Measurements from ENCODE around the gene CPAMD8. TPM values are rescaled to one million over a fixed set of nuclear protein-coding genes. Genes with fewer than 3 reads are reported as not detected.
"Not testable (repeated sequence)": the region's sequence is repeated elsewhere in the genome, so short reads cannot be mapped to it uniquely, and the experiment has no call there.

CPAMD8 gene
- total and polyA plus RNA-seq, 5 donors from 2014 or later: 0.03 to 2.3 (median 0.36) TPM; not detected in 1

DNA sequence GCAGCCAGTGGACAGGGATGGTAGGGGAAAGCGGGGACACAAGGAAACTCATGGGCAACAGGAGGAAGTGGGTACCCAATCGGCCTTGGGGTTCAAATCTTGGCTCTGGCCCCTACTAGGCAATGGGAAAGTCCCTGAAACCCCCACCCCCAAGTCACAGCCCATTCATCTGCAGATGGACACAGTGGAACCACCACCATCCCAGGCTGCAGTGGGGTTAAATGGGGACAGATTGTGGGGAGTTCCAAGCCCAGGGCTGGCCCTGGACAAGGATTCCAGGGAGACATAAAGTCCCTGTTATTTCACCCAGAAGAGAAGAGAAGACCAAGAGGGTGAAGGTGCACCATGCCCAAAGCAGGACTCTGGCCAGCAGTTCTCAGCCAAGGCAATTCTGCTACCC is 48.5 kb downstream of the CPAMD8 start:
- Histone ChIP-seq H3K4me1 (ENCODE audit: control insufficient read depth, insufficient read depth, low read length, poor library complexity, severe bottlenecking) (no peaks in the 10 kb centered on the region), H3K36me3 (ENCODE audit: control insufficient read depth, insufficient read depth, low read length) (no peaks in the 10 kb centered on the region), H3K27me3 (ENCODE audit: control insufficient read depth, insufficient read depth, low read length) (no peaks in the 10 kb centered on the region), H3K4me3 (ENCODE audit: low read depth, low read length) (no peak overlapping the region), H3K27ac (ENCODE audit: insufficient read depth, low read length, poor library complexity, severe bottlenecking) (no peak overlapping the region), H3K9me3 (ENCODE audit: control insufficient read depth in 2 of 2, low read length in 2 of 2) (no peaks in the 10 kb centered on the region)
- DNase-seq (no peak), ATAC-seq (ENCODE audit: low read depth in 2 of 2) (no peak)
- no peaks in the 10 kb centered on the region for H3K36me3 Mint-ChIP-seq
- no peak overlapping the region for H3K4me3 Mint-ChIP-seq
- H3K27ac Mint-ChIP-seq: no peak overlapping the region
- H3K4me1 Mint-ChIP-seq: no peaks in the 10 kb centered on the region
- peaks cover 1 to 10% (median 2%) of the 10 kb centered on the region in 7 donors for H3K9me3 Mint-ChIP-seq
- H3K27me3 Mint-ChIP-seq: peaks cover 6% of the 10 kb centered on the region

DNA sequence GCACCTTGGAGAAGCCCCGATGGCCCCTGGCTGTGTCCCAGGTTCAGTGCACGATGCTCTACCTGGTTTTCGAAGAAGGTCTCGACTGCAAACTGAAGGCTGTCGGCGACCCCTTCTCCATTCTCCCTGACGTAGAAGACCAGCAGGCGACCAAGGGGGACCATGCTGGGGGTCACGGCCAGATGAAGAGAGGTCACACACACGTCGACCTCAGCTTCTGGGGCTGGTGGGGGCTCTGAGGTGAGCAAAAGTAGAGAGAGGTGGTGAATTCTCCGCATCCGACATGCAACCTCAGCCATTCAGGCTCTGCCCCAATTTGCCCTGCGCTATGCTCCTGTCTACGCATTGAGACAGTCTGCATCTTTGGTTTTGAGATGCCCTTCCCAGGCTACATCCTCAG is 49.3 kb downstream of the CPAMD8 start:
- no peaks in the 10 kb centered on the region for H3K27me3 ChIP-seq (ENCODE audit: control insufficient read depth, insufficient read depth, low read length)
- H3K36me3 ChIP-seq (ENCODE audit: control insufficient read depth, insufficient read depth, low read length): no peaks in the 10 kb centered on the region
- DNase-seq: no peak
- H3K27me3 Mint-ChIP-seq: peaks cover 6% of the 10 kb centered on the region
- H3K4me3 Mint-ChIP-seq: no peak overlapping the region
- H3K36me3 Mint-ChIP-seq: no peaks in the 10 kb centered on the region
- H3K4me1 ChIP-seq (ENCODE audit: control insufficient read depth, insufficient read depth, low read length, poor library complexity, severe bottlenecking): no peaks in the 10 kb centered on the region
- H3K27ac Mint-ChIP-seq: no peak overlapping the region
- ATAC-seq (ENCODE audit: low read depth in 2 of 2): no peak
- no peaks in the 10 kb centered on the region for H3K4me1 Mint-ChIP-seq
- H3K27ac ChIP-seq (ENCODE audit: insufficient read depth, low read length, poor library complexity, severe bottlenecking): no peak overlapping the region
- H3K4me3 ChIP-seq (ENCODE audit: low read depth, low read length): no peak overlapping the region
- no peaks in the 10 kb centered on the region for H3K9me3 ChIP-seq (ENCODE audit: control insufficient read depth in 2 of 2, low read length in 2 of 2)
- peaks cover 1 to 10% (median 2%) of the 10 kb centered on the region in 7 donors for H3K9me3 Mint-ChIP-seq

DNA sequence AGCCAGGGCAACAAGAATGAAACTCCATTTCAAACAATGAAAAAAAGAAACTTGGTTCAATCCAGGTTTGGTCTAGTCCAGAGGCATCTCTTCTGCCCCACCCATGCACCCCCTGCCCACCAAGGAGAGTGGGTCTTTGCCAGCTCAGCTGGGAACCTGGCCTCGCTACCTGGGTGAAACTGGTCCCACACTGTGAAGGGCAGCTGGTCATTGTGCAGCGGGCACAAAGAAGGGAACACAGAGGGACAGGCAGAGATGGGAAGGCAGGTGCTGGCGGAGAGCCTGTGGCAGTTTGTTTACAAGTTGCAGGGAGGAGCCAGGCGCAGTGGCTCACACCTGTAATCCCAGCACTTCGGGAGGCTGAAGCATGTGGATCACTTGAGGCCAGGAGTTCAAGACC is 50.2 kb downstream of the CPAMD8 start:
- Histone ChIP-seq H3K36me3 (ENCODE audit: control insufficient read depth, insufficient read depth, low read length) (no peaks in the 10 kb centered on the region), H3K27ac (ENCODE audit: insufficient read depth, low read length, poor library complexity, severe bottlenecking) (no peak overlapping the region), H3K4me3 (ENCODE audit: low read depth, low read length) (no peak overlapping the region), H3K9me3 (ENCODE audit: control insufficient read depth in 2 of 2, low read length in 2 of 2) (no peaks in the 10 kb centered on the region), H3K4me1 (ENCODE audit: control insufficient read depth, insufficient read depth, low read length, poor library complexity, severe bottlenecking) (no peaks in the 10 kb centered on the region), H3K27me3 (ENCODE audit: control insufficient read depth, insufficient read depth, low read length) (no peaks in the 10 kb centered on the region)
- H3K4me3 Mint-ChIP-seq: no peak overlapping the region
- DNase-seq: no peak
- ATAC-seq (ENCODE audit: low read depth in 2 of 2): no peak
- peaks cover 6% of the 10 kb centered on the region for H3K27me3 Mint-ChIP-seq
- no peaks in the 10 kb centered on the region for H3K4me1 Mint-ChIP-seq
- peaks cover 1 to 10% (median 2%) of the 10 kb centered on the region in 7 donors for H3K9me3 Mint-ChIP-seq
- no peaks in the 10 kb centered on the region for H3K36me3 Mint-ChIP-seq
- no peak overlapping the region for H3K27ac Mint-ChIP-seq

DNA sequence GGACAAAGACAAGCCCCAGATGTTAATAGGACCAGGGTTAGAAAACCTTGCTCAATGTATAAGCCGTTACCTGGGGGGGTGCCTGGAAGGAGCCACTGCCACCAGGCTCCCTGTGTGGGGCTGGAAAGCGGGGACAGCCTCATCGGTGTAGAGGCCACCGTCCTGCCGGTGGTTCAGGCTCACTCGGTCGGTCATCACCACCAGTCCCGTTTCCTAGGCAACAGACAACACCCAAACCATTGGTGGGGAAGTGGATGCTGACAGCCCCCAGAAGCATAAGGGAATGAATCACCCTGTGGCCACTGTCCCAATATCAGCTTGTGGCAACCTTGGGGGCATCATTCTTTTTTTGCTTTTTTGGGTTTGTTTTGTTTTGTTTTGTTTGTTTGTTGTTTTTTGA is 55.8 kb downstream of the CPAMD8 start:
- no peak overlapping the region for H3K4me3 Mint-ChIP-seq
- no peak overlapping the region for H3K27ac Mint-ChIP-seq
- H3K27me3 Mint-ChIP-seq: no peaks in the 10 kb centered on the region
- Histone ChIP-seq H3K36me3 (ENCODE audit: control insufficient read depth, insufficient read depth, low read length) (no peaks in the 10 kb centered on the region), H3K9me3 (ENCODE audit: control insufficient read depth in 2 of 2, low read length in 2 of 2) (peaks cover 12 to 15% of the 10 kb centered on the region in 2 experiments), H3K4me3 (ENCODE audit: low read depth, low read length) (no peak overlapping the region), H3K27ac (ENCODE audit: insufficient read depth, low read length, poor library complexity, severe bottlenecking) (no peak overlapping the region), H3K27me3 (ENCODE audit: control insufficient read depth, insufficient read depth, low read length) (no peaks in the 10 kb centered on the region), H3K4me1 (ENCODE audit: control insufficient read depth, insufficient read depth, low read length, poor library complexity, severe bottlenecking) (no peaks in the 10 kb centered on the region)
- no peaks in the 10 kb centered on the region for H3K4me1 Mint-ChIP-seq
- DNase-seq: no peak
- H3K36me3 Mint-ChIP-seq: no peaks in the 10 kb centered on the region
- ATAC-seq (ENCODE audit: low read depth in 2 of 2): no peak
- H3K9me3 Mint-ChIP-seq: peaks cover 0 to 17% (median 7%) of the 10 kb centered on the region in 7 donors

DNA sequence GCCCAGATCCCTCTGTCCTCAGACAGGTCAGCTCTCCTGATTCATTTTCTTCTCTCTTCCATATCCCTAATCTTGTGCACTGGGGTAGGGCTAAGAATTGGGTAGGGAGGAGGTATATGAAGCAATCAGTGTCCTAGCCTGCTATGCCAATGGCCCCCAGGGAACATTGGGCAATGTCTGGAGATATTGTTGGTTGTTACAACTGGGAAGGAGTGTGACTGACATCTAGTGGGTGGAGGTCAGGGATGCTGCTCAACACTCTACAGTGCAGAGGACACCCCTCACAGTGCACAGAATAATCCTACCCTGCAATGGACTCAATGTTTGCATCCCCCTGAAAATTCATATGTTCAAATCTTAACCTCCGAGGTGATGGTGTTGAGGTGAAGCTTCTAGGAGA is 57.5 kb downstream of the CPAMD8 start:
- Mint-ChIP-seq H3K9me3 (peaks cover 0 to 21% (median 7%) of the 10 kb centered on the region in 7 donors), H3K4me3 (no peak overlapping the region), H3K27ac (no peak overlapping the region), H3K36me3 (peaks cover 4% of the 10 kb centered on the region), H3K27me3 (no peaks in the 10 kb centered on the region), H3K4me1 (no peaks in the 10 kb centered on the region)
- Histone ChIP-seq H3K9me3 (ENCODE audit: control insufficient read depth in 2 of 2, low read length in 2 of 2) (peaks cover 12 to 15% of the 10 kb centered on the region in 2 experiments), H3K4me3 (ENCODE audit: low read depth, low read length) (no peak overlapping the region), H3K4me1 (ENCODE audit: control insufficient read depth, insufficient read depth, low read length, poor library complexity, severe bottlenecking) (no peaks in the 10 kb centered on the region), H3K36me3 (ENCODE audit: control insufficient read depth, insufficient read depth, low read length) (no peaks in the 10 kb centered on the region), H3K27ac (ENCODE audit: insufficient read depth, low read length, poor library complexity, severe bottlenecking) (no peak overlapping the region), H3K27me3 (ENCODE audit: control insufficient read depth, insufficient read depth, low read length) (no peaks in the 10 kb centered on the region)
- DNase-seq (no peak), ATAC-seq (ENCODE audit: low read depth in 2 of 2) (no peak)

DNA sequence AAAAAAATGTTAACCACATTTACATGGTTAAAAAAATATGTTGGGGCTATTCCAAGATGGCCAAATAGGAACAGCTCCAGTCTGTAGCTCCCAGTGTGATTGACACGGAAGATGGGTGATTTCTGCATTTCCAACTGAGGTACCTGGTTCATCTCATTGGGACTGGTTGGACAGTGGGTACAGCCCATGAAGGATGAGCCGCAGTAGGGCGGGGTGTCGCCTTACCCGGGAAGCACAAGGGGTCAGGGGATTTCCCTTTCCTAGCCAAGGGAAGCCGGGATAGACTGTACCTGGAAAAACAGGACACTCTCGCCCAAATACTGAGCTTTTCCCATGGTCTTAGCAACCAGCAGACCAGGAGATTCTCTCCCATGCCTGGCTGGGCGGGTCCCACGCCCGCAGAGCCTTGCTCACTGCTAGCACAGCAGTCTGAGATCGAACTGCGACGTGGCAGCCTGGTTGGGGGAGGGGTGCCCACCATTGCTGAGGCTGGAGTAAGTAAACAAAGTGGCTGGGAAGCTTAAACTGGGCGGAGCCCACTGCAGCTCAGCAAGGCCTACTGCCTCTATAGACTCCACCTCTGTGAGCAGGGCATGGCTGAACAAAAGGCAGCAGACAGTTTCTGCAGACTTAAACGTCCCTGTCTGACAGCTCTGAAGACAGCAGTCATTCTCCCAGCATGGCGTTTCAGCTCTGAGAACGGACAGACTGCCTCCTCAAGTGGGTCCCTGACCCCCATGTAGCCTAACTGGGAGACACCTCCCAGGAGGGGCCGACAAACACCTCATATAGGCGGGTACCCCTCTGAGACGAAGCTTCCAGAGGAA is 65.4 kb downstream of the CPAMD8 start:
- H3K4me3 ChIP-seq (ENCODE audit: low read depth, low read length); H3K36me3 ChIP-seq (ENCODE audit: control insufficient read depth, insufficient read depth, low read length); H3K27ac ChIP-seq (ENCODE audit: insufficient read depth, low read length, poor library complexity, severe bottlenecking); H3K9me3 ChIP-seq (ENCODE audit: control insufficient read depth in 2 of 2, low read length in 2 of 2); H3K27ac Mint-ChIP-seq; H3K4me1 ChIP-seq (ENCODE audit: control insufficient read depth, insufficient read depth, low read length, poor library complexity, severe bottlenecking); ATAC-seq (ENCODE audit: low read depth in 2 of 2); H3K4me3 Mint-ChIP-seq; H3K36me3 Mint-ChIP-seq; H3K27me3 ChIP-seq (ENCODE audit: control insufficient read depth, insufficient read depth, low read length); H3K4me1 Mint-ChIP-seq; H3K9me3 Mint-ChIP-seq; DNase-seq: not testable (repeated sequence)
- peaks cover 18% of the 10 kb centered on the region for H3K27me3 Mint-ChIP-seq

DNA sequence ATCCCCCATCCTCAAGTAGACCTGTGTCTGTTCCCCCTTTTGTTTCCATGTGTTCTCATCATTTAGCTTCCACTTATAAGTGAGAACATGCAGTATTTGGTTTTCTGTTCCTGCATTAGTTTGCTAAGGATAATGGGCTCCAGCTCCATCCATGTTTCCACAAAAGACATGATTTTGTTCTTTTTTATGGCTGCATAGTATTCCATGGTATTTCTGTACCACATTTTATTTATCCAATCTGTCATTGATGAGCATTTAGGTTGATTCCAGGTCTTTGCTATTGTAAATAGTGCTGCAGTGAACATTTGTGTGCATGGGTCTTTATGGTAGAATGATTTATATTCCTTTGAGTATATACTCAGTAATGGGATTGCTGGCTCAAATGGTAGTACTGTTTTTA is 68.3 kb downstream of the CPAMD8 start:
- H3K9me3 Mint-ChIP-seq; H3K4me1 ChIP-seq (ENCODE audit: control insufficient read depth, insufficient read depth, low read length, poor library complexity, severe bottlenecking); H3K4me3 Mint-ChIP-seq; H3K4me3 ChIP-seq (ENCODE audit: low read depth, low read length); H3K27me3 ChIP-seq (ENCODE audit: control insufficient read depth, insufficient read depth, low read length); H3K9me3 ChIP-seq (ENCODE audit: control insufficient read depth in 2 of 2, low read length in 2 of 2); DNase-seq; H3K27ac Mint-ChIP-seq; H3K4me1 Mint-ChIP-seq; H3K36me3 ChIP-seq (ENCODE audit: control insufficient read depth, insufficient read depth, low read length); H3K27ac ChIP-seq (ENCODE audit: insufficient read depth, low read length, poor library complexity, severe bottlenecking); H3K36me3 Mint-ChIP-seq; ATAC-seq (ENCODE audit: low read depth in 2 of 2): not testable (repeated sequence)
- H3K27me3 Mint-ChIP-seq: peaks cover 22% of the 10 kb centered on the region

DNA sequence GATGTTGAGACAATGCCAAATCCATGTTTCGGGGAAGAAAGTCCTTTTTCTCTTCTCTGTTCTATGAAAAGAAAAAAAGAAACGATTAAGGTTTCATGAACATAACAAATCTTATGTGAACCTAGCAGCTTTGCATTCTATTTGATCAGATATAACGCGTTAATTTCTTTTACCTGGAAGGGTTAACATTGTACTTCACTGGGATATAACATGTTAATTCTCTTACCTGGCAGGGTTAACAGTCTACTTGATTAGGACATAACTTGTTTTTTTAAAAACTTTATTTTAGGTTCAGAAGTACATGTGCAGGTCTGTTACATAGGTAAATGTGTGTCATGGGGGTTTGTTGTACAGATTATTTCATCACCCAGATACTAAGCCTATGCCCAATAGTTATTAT is 68.8 kb downstream of the CPAMD8 start:
- Mint-ChIP-seq H3K27me3 (peaks cover 24% of the 10 kb centered on the region), H3K9me3 (peaks cover 2 to 9% (median 4%) of the 10 kb centered on the region in 7 donors), H3K4me3 (no peak overlapping the region), H3K27ac (no peak overlapping the region), H3K36me3 (no peaks in the 10 kb centered on the region), H3K4me1 (no peaks in the 10 kb centered on the region)
- no peak overlapping the region for H3K27ac ChIP-seq (ENCODE audit: insufficient read depth, low read length, poor library complexity, severe bottlenecking)
- ATAC-seq (ENCODE audit: low read depth in 2 of 2) (no peak), DNase-seq (no peak)
- no peak overlapping the region for H3K4me3 ChIP-seq (ENCODE audit: low read depth, low read length)
- peaks cover 2% of the 10 kb centered on the region for H3K27me3 ChIP-seq (ENCODE audit: control insufficient read depth, insufficient read depth, low read length)
- no peaks in the 10 kb centered on the region for H3K4me1 ChIP-seq (ENCODE audit: control insufficient read depth, insufficient read depth, low read length, poor library complexity, severe bottlenecking)
- H3K36me3 ChIP-seq (ENCODE audit: control insufficient read depth, insufficient read depth, low read length): no peaks in the 10 kb centered on the region
- no peaks in the 10 kb centered on the region for H3K9me3 ChIP-seq (ENCODE audit: control insufficient read depth in 2 of 2, low read length in 2 of 2)
